Measurements from ENCODE around the gene SF3B6.
"Not testable (repeated sequence)": the region's sequence is repeated elsewhere in the genome, so short reads cannot be mapped to it uniquely, and the experiment has no call there.

Gene SF3B6

DNA sequence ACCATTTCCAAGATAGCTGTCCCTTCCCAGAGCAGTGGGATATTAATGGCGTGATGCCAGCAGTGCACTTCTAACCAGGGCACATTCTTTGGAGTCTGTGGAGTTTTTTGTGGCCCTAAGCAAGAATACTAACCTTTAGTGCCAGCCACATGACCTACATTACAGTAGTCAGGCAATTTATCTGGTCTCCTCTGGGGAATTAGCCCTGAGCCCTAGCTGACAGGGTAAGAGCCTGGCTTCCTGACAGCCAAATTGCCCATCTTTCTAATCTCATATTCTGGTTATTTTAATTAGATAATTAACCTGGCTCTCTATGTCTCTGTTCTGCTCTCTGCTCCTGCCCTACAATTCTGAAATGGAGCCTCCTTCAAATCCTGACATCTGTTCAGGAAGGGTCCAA, 41.8 kb upstream of the SF3B6 start:
- no peak for DNase-seq (ENCODE audit: extremely low read depth, low read depth)
- TF ChIP-seq, protein P1, sequence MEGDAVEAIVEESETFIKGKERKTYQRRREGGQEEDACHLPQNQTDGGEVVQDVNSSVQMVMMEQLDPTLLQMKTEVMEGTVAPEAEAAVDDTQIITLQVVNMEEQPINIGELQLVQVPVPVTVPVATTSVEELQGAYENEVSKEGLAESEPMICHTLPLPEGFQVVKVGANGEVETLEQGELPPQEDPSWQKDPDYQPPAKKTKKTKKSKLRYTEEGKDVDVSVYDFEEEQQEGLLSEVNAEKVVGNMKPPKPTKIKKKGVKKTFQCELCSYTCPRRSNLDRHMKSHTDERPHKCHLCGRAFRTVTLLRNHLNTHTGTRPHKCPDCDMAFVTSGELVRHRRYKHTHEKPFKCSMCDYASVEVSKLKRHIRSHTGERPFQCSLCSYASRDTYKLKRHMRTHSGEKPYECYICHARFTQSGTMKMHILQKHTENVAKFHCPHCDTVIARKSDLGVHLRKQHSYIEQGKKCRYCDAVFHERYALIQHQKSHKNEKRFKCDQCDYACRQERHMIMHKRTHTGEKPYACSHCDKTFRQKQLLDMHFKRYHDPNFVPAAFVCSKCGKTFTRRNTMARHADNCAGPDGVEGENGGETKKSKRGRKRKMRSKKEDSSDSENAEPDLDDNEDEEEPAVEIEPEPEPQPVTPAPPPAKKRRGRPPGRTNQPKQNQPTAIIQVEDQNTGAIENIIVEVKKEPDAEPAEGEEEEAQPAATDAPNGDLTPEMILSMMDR (IDR thresholded peaks at IDR 0.05; ENCODE audit: low read depth, low read length): no peak

DNA sequence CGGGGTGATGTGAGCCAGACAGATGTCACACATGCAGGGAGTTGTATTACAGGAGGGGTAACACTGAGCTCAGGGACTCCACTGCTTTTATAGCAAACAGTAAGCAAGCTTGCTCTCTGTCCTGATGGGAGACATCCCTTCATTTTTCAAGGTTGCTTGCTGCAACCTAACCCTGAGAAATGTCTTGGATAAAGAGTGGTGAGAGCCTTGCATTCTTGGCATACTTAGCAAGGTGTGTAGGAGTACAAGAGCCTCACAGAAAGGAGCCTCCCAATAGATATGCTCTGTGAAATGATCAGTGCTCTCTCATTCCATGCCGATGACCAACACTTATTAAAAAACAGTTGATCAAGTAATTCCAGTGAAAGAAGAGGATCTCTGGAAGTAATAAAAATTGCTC, 38.9 kb upstream of the SF3B6 start:
- DNase-seq (ENCODE audit: extremely low read depth, low read depth): no peak
- TF ChIP-seq, protein P1 (IDR thresholded peaks at IDR 0.05; ENCODE audit: low read depth, low read length): no peak

DNA sequence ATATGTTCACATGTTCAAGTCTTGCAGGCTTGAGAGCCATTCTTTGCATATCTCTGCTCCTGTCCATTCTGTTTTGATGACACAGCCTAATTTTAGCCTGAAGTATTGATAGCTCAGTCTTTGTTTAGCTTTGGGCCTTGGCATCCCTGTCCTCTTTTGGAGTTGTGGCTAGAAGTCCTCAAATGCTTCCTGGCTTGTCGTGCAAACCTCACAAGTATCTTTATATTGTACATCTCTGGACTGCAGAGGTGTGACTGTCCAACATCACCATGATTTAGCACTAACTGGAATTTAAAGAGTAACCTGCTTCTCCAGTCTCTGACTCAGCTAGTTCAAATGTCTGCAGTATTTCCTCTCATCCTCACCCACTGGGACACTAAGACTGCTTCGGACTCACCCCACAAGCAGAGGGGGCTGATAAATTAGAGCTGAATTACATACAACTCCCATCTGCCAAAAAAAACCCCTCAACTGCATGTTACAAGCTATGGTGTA, 35.3 kb upstream of the SF3B6 start:
- TF ChIP-seq, protein P1 (IDR thresholded peaks at IDR 0.05; ENCODE audit: low read depth, low read length): no peak
- no peak for DNase-seq (ENCODE audit: extremely low read depth, low read depth)

DNA sequence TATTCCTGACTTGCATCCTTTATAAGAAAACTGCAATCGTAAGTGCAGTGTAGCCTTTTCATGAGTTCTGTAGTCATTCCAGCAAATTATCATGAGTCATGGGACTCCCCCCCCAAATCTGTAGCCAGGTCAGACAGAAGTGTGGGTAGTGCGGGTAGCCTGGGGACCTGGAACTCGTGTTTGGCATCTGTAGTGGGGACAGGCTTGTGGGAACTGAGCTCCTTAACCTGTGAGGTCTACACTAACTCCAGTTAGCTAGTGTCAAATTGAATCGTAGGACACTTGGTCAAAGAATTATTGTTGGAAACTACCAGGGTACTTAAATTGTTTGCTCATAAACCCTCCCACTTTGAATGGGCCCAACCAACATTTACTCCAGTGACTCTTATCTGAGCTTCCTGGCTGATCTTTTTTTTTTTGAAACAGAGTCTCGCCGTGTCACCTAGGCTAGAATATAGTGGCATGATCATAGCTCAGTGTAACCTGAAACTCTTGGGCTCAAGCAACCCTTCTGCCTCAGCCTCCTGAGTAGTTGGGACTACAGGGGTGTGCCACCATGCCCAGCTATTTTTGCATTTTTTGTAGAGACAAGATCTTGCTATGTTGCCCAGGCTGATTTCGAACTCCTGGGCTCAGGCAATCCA, 34.7 kb upstream of the SF3B6 start:
- TF ChIP-seq, protein P1 (IDR thresholded peaks at IDR 0.05; ENCODE audit: low read depth, low read length): no peak

DNA sequence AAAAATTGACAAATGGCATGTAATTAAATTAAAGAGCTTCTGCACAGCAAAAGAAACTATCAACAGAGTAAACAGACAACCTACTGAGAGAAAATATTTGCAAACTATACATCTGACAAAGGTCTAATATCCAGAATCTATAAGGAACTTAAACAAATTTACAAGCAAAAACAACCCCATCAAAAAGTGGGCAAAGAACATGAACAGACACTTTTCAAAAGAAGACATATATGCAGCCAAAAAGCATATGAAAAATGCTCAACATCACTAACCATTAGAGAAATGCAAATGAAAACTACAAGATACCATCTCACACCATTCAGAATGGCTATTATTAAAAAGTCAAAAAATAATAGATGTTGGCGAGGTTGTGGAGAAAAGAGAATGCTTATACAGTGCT, 33.3 kb upstream of the SF3B6 start:
- DNase-seq (ENCODE audit: extremely low read depth, low read depth): not testable (repeated sequence)

More for the DNA sequence above, 34.7 kb upstream of the SF3B6 start:
- DNase-seq (ENCODE audit: extremely low read depth, low read depth): no peak

DNA sequence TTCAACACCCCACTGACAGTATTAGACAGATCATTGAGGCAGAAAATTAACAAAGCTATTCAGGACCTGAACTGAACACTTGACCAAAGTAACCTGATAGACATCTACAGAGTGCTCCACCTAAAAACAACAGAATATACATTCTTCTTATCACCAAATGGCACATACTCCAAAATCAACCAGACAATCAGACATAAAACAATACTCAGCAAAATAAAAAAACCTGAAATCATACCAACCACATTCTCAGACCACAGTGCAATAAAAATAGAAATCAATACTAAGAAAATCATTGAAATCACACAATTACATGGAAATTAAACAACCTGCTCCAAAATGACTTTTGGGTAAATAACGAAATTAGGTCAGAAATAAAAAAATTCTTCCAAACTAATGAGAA, 31.2 kb upstream of the SF3B6 start:
- TF ChIP-seq, protein P1 (IDR thresholded peaks at IDR 0.05; ENCODE audit: low read depth, low read length): no peak
- DNase-seq (ENCODE audit: extremely low read depth, low read depth): no peak

DNA sequence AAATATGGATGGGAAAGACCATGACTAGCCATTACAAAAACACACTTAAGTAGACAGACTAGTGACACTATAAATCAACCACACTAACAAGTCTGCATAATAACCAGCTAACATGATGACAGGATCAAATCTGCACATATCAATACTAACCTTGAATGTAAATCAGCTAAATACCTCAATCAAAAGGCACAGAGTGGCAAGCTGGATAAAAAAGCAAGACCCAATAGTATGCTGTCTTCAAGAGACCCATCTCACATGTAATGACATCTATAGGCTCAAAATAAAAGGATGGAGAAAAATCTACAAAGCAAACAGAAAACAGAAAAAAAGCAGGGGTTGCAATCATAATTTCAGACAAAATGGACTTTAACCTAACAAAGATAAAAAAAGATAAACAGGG, 30.7 kb upstream of the SF3B6 start:
- DNase-seq (ENCODE audit: extremely low read depth, low read depth): no peak
- TF ChIP-seq, protein P1 (IDR thresholded peaks at IDR 0.05; ENCODE audit: low read depth, low read length): no peak

DNA sequence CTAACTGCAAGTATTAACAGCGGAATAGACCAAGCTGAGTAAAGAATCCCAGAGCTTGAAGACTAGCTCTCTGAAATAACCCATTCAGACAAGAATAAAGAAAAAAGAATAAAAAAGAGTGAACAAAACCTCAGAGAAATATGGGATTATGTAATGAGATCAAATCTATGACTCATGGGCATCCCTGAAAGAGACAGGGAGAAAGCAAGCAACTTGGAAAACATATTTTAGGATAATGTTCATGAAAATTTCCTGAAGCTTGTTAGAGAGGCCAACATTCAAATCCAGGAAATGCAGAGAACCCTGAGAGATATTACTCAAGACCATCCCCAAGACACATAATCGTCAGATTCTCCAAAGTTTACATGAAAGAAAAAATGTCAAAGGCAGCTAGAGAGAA, 29.7 kb upstream of the SF3B6 start:
- no peak for DNase-seq (ENCODE audit: extremely low read depth, low read depth)
- TF ChIP-seq, protein P1 (IDR thresholded peaks at IDR 0.05; ENCODE audit: low read depth, low read length): no peak
